Retina (tissue), 1 donor: ENCODE results near the gene STRADA.

Experiments used
- DNase-seq: peaks from one replicate; pipeline ENCODE4 v3.0.0-alpha.2; 2016

STRADA gene

GRCh38 chr17:63700528-63701455 lies 40.8 kb downstream of the STRADA start:
- DNase-seq: peak; percentile 86

DNA sequence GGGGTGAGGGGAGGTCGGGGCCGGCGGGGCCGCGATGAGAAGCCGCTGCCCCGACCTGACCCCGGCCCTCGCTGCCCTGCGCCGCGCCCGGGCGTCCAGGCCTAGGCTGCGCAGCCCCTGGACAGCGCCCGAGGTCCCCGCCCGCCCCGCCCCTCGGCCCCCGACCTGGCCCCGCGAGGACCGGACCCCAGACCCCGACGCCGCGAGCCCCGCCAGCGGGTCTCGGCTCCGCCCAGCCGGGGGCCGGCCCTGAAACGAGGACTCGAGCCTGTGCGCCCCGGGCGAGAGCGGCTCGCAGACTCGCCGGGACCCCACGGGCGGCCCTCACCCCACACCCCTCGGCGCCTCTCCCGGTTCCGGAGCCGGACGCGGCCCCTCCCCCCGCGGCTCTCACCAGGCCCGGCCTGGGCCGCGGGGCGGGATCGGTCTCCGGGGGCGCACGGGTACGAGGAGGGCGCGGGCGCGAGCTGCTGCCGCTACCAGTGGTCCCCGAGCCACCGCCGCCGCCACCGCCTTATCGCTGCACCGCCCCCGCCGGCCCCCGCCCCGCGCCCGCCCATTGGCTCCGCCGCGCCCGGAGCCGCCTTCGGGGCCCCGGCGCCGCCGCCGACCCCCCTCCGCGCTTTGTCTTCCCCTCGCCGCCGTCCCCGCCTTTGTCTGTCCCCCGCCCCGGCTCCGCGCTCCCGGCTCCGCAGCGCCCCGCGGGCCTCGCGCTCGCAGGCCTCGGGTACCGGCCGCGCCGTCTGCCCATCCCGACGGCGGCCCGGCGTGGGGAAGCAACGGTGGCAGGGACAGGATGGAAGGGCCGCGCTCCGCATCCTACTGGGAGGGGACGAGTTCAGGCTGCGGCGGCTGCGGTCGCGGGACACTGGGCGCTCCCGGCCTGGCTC lies 41.7 kb downstream of the STRADA start, which contains the start of gene LIMD2:
TSS of gene LIMD2 (minus strand) at position 488 of the 890 bp plus-strand sequence. CDS start 827 bp downstream, outside the sequence.
- peak; percentile 74 for DNase-seq

- DNase-seq: peak; percentile 71
Observed at GRCh38 chr17:63698886-63699637, 42.5 kb downstream of the STRADA start.

GRCh38 chr17:63698381-63698885 lies 43.2 kb downstream of the STRADA start:
- no peak for DNase-seq

DNA sequence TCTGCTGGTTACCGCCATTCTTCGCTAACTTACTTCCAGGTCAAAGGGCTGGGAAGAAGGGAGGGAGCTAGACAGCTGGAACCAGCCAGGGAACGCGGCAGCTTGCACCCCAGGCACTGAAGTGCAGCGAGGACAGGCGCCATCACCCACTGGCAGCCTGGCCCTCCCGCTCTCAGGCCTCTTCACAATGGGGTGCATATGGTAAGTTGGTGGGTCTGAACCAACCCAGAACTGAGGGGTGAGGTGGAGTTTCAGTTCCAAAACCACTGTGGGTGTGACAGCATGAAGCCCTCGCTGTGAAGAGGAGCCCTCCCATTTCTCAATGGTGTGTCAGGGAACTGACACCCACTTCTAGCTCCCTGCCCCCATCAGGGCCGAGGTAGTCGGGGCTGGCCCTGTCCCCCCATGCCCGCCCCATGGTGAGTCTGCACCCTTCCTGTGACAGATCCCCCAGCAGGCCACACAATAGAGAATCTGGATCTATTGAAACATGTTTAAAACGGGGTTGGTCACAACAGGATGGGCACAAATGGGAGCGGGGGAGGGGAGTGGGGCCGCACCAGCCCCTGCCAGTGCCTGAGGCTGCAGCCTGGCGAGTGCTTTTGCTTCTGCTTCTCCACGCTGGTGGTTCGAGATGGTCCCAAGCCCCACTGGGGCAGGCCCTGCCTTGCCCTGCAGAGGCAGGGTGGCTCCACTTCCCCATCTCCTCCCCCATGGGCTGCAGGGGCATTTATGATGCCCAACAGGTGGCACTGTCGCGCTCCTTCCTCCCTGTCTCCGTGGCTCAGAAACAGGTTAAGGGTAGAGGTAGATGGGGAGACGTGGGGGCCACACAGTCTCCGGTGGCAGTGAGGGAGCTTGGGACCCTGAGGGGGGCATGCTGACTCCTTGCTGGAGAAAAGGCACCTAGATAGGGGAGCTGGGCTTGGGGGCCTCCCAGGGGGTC lies 44.0 kb downstream of the STRADA start:
- DNase-seq: peak; percentile 69

GRCh38 chr17:63696381-63696961 lies 45.1 kb downstream of the STRADA start:
- DNase-seq: peak; percentile 52

DNA sequence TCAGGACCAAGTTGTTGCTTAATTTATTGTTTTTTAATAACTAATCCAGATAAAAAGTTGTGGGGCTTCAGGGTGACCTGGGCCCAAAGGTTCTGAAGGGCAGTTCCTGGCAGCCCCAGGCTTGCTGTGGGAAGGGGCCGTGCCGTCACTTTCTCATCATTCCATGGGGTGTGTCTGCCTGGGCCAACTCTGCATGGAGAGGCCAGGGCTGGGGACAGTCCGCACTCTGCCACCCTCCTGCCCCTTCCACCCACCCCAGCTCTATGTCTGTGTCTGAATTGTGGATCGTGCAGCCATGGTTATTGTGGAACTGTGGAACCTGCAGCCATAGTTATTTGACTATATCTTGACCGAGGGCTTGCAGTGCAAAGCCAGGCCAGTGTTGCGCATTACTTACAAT lies 45.7 kb downstream of the STRADA start:
- no peak for DNase-seq

DNA sequence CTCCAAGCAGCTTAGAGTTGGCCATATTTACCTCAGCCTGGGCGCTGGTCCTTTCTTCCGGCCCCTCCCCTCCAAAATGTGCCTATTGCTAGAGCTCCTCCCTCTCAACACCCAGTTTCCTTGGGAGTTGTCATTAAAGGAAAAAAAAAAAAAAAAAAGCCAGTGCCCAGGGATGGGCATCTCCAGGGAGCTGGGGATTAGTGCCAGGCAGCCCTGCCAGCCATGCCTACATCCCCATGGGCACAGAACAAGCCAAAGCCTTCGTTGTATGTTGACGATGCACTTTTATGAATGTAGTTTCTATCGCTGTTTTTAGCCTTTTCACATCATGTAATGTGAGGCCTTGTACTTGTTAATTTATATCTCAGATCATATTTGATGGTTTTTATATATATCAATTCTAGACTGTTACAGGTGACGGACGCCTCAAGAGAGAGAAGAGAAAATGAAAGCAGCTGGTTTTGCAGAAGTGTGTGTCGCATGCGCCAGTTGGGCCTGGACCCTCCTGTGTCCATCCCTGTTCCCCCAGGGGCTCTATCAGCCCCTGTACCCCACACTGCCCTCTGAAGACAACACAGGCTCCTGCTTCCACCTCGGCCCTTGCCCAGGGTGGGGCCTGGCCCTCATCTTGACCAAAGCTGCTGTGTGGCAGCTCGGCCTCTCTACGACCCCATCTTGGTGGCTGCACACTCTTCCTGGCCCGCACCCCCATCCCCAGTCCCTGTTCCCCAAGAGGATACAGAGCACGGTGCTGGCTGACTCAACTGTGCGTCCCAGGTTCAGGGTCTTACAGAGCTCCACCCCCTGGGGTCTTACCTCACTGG lies 46.4 kb downstream of the STRADA start:
- DNase-seq: no peak

DNA sequence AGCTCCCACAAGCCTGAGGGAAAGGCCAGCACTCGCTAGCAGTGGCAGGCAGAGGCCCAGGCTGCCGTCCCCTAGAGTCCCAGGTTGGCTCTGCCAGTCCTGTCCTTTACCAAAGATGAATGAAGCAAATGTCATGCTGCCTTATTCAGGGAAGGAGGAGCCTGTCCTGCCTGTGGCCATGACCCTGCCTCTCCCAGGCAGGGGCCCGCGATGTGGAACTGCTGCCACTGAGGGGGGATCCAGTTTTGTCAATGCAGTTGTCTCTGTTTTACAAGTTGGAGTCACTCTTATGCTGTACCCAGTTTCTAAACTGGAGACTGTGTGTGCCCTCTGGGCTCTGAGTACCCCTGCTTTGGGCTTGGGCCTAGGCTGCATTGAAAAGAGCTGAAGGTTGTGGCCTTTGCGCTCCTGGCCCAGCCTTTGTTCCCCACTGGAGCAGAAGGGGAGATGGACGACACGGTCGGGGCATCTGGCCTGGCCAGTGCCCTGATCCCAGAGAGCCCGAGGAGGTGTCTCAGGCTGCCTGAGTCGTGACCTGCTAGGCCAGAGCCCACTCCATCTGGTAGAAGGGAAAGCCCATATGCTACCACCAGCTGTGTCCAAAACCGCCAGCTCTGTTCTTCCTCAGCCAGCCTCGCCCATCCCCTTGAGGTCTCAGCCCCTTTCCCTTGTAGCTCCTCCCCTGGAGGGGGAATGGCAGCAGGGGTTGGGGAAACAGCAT lies 47.2 kb downstream of the STRADA start:
- peak; percentile 66 for DNase-seq

GRCh38 chr17:63693411-63694113 lies 48.0 kb downstream of the STRADA start:
- DNase-seq: no peak

- no peak for DNase-seq
Observed at GRCh38 chr17:63692195-63692816, 49.3 kb downstream of the STRADA start.

GRCh38 chr17:63689479-63689878 lies 52.1 kb downstream of the STRADA start:
- DNase-seq: no peak

DNA sequence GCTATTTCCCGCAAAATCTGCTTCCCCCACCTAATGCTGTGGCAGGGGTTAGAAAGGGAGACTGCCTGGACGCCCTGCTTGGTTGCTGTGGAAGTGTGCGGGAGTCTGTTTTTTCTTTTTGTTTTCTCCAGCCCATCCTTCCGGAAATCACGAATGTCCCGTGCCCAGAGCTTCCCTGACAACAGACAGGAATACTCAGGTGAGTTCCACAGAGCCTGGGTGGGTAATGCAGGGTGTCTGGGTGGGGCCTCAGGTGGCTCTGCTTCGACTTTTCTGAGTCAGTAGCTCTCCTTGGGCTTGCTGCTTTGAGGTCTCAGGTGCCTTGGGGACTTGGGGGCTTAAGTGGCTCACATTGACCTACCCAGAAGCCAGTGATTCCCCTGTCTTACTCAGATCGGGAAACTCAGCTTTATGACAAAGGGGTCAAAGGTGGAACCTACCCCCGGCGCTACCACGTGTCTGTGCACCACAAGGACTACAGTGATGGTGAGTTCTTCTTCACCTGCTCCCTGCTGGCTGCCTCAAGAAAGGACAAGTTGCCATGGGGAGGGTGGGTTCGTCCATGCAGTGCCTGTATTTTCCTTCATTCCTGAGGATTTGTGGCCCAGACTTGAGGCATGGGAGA lies 53.1 kb downstream of the STRADA start:
- DNase-seq: no peak

DNA sequence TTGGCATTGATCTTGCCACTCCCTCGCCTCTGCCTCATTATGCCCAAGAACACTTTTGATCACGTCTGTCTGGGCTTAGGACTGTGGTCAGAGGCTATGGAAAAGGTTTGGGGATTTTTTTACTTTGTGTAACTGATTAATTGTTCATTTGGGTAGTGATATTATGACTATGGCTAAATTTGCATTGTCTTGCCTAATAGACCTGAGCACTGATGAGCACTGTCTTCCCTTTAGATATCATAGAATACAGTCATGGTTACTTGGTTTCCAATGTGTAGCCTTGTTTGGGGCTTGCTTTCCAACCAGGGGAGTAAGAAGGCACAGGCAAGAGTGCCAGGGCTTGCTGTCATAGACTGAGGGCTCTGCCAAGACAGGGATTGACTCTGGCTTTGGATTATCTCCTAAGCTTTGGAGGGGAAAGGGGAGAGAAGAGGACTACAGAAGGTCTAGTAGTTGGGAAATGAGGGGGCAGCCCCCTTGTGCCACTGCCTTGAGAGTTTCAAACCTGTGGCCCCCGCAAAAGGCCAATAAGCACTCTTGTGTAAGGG lies 55.4 kb downstream of the STRADA start:
- no peak for DNase-seq

GRCh38 chr17:63685578-63685977 lies 56.0 kb downstream of the STRADA start:
- no peak for DNase-seq

- no peak for DNase-seq
Observed at GRCh38 chr17:63685041-63685440, 56.6 kb downstream of the STRADA start.

GRCh38 chr17:63682981-63683380 lies 58.6 kb downstream of the STRADA start:
- no peak for DNase-seq
